ENCODE data around the gene PSMA6.

DNA sequence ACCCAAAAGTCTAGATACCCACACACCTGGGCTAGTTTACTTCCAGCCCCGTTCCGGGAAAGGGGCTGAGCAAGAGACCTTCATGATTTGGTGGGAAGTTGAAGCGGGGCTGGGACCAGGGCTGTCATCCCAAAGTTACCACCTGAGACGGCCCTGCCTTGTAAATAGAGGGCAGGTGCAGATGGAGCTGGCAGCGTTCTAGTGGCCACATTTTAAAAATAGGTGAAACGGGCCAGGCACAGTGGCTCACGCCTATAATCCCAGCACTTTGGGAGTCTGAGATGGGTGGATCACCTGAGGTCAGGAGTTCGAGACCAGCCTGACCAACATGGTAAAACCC lies 68.9 kb downstream of the PSMA6 start:
- no peak for TF ChIP-seq EZH2 (IDR thresholded peaks at IDR 0.05; ENCODE audit: low read length)
- TF ChIP-seq CTCF (optimal IDR thresholded peaks at IDR 0.05 in 1 of 3, IDR thresholded peaks at IDR 0.05 in 1 of 3, conservative IDR thresholded peaks at IDR 0.05 in 1 of 3; ENCODE audit: extremely low read depth in 1 of 3, insufficient read depth in 2 of 3, low read length in 3 of 3) = no peak
